Measurements from ENCODE around the gene PEX26. TPM values are rescaled to one million over a fixed set of nuclear protein-coding genes. Genes with fewer than 3 reads are reported as not detected.
"Not testable (repeated sequence)": the region's sequence is repeated elsewhere in the genome, so short reads cannot be mapped to it uniquely, and the experiment has no call there.

PEX26 gene
- total RNA-seq, 1 donor from 2014 or later = 23.9 TPM

GRCh38 chr22:18096823-18097222, 19.0 kb downstream of the PEX26 start:
- no peak overlapping the region for H3K4me3 ChIP-seq (ENCODE audit: low read depth, low read length)
- no peak for TF ChIP-seq CTCF (conservative IDR thresholded peaks at IDR 0.05; ENCODE audit: low read depth, low read length)
- DNase-seq (ENCODE audit: low read depth) = no peak

GRCh38 chr22:18100781-18101180, 23.0 kb downstream of the PEX26 start:
- no peak overlapping the region for H3K4me3 ChIP-seq (ENCODE audit: low read depth, low read length)
- DNase-seq (ENCODE audit: low read depth) = no peak
- TF ChIP-seq CTCF (conservative IDR thresholded peaks at IDR 0.05; ENCODE audit: low read depth, low read length) = no peak

GRCh38 chr22:18101536-18101935, 23.7 kb downstream of the PEX26 start:
- TF ChIP-seq CTCF (conservative IDR thresholded peaks at IDR 0.05; ENCODE audit: low read depth, low read length) = no peak
- peak; percentile 84 for DNase-seq (ENCODE audit: low read depth)
- H3K4me3 ChIP-seq (ENCODE audit: low read depth, low read length) = no peak overlapping the region

GRCh38 chr22:18103527-18104269, 25.9 kb downstream of the PEX26 start:
- no peak for TF ChIP-seq CTCF (conservative IDR thresholded peaks at IDR 0.05; ENCODE audit: low read depth, low read length)
- H3K4me3 ChIP-seq (ENCODE audit: low read depth, low read length) = no peak overlapping the region
- peak; percentile 79 for DNase-seq (ENCODE audit: low read depth)

GRCh38 chr22:18104566-18104965, 26.8 kb downstream of the PEX26 start:
- no peak for TF ChIP-seq CTCF (conservative IDR thresholded peaks at IDR 0.05; ENCODE audit: low read depth, low read length)
- DNase-seq (ENCODE audit: low read depth) = no peak
- no peak overlapping the region for H3K4me3 ChIP-seq (ENCODE audit: low read depth, low read length)

GRCh38 chr22:18105981-18106380, 28.2 kb downstream of the PEX26 start:
- not testable (repeated sequence) for H3K4me3 ChIP-seq (ENCODE audit: low read depth, low read length); DNase-seq (ENCODE audit: low read depth)

GRCh38 chr22:18106550-18107341, 29.0 kb downstream of the PEX26 start:
- DNase-seq (ENCODE audit: low read depth); H3K4me3 ChIP-seq (ENCODE audit: low read depth, low read length): not testable (repeated sequence)

GRCh38 chr22:18108187-18108586, 30.4 kb downstream of the PEX26 start:
- no peak for TF ChIP-seq CTCF (conservative IDR thresholded peaks at IDR 0.05; ENCODE audit: low read depth, low read length)
- DNase-seq (ENCODE audit: low read depth) = no peak
- no peak overlapping the region for H3K4me3 ChIP-seq (ENCODE audit: low read depth, low read length)

All from epithelial cell of proximal tubule (primary cell).